Brain microvascular endothelial cell (primary cell): ENCODE results near the gene USP10.

Experiments
- DNase-seq: peaks from one replicate; pipeline ENCODE4 v3.0.0-alpha.2; 2020
- H3K27ac ChIP-seq: fragments of 250-450 bp; sonication (Bioruptor Pico); 2 replicates; pipeline ENCODE4 v1.5.1; 2020; ENCODE audit warnings: mild to moderate bottlenecking, moderate library complexity
- H3K27me3 ChIP-seq: fragments of 250-450 bp; sonication (Bioruptor Pico); replicated peaks from 2 replicates; pipeline ENCODE4 v1.5.1; 2020; ENCODE audit warnings: mild to moderate bottlenecking
- H3K36me3 ChIP-seq: fragments of 250-450 bp; sonication (Bioruptor Pico); replicated peaks from 2 replicates; pipeline ENCODE4 v1.5.1; 2020; ENCODE audit warnings: mild to moderate bottlenecking
- H3K4me3 ChIP-seq: 2 replicates; pipeline ENCODE4 v1.5.1; 2011; ENCODE audit warnings: low read depth, mild to moderate bottlenecking, control low read depth, low read length, moderate library complexity
- CTCF ChIP-seq: IDR thresholded peaks from 2 replicates; pipeline ENCODE4 v1.5.1; 2011; ENCODE audit warnings: low read depth, mild to moderate bottlenecking, moderate library complexity, low read length, control low read depth, inconsistent platforms; ENCODE audit errors: missing control alignments
- in situ Hi-C: cut with HindIII; loops from 2 replicates; pipeline ENCODE4 v1.10.0; 2017; ENCODE audit warnings: low sequenced_read_pairs, low pct_ligation_motif_present

The USP10 gene

GRCh38 chr16:84714028-84714427 lies 14.2 kb downstream of the USP10 start:
- no peak for DNase-seq

GRCh38 chr16:84715424-84715823 lies 15.6 kb downstream of the USP10 start:
- H3K27me3 ChIP-seq: no peaks in the 10 kb centered on the region
- TF ChIP-seq CTCF: no peak
- no peaks in the 10 kb centered on the region for H3K36me3 ChIP-seq
- in situ Hi-C loops: no loop called here
- no peak overlapping the region for H3K27ac ChIP-seq
- H3K4me3 ChIP-seq: no peak overlapping the region
- DNase-seq: no peak

More at GRCh38 chr16:84714028-84714427, 14.2 kb downstream of the USP10 start:
- TF ChIP-seq CTCF: no peak
- in situ Hi-C loops: no loop called here
- Histone ChIP-seq H3K36me3 (no peaks in the 10 kb centered on the region), H3K4me3 (no peak overlapping the region), H3K27ac (no peak overlapping the region), H3K27me3 (no peaks in the 10 kb centered on the region)

GRCh38 chr16:84715854-84716253 lies 16.1 kb downstream of the USP10 start:
- no peak for TF ChIP-seq CTCF
- Histone ChIP-seq H3K4me3 (no peak overlapping the region), H3K27ac (no peak overlapping the region), H3K27me3 (no peaks in the 10 kb centered on the region), H3K36me3 (no peaks in the 10 kb centered on the region)
- in situ Hi-C loops: no loop called here
- no peak for DNase-seq

- H3K4me3 ChIP-seq: no peak overlapping the region
- no peak for DNase-seq
- H3K36me3 ChIP-seq: no peaks in the 10 kb centered on the region
- no peak for TF ChIP-seq CTCF
- no peaks in the 10 kb centered on the region for H3K27me3 ChIP-seq
- in situ Hi-C loops: no loop called here
- no peak overlapping the region for H3K27ac ChIP-seq
These were observed 16.9 kb downstream of the USP10 start for GRCh38 chr16:84716740-84717139.

GRCh38 chr16:84717484-84717883 lies 17.7 kb downstream of the USP10 start:
- no peaks in the 10 kb centered on the region for H3K36me3 ChIP-seq
- TF ChIP-seq CTCF: no peak
- in situ Hi-C loops: no loop called here

GRCh38 chr16:84720177-84720579 lies 20.4 kb downstream of the USP10 start:
- Histone ChIP-seq H3K36me3 (no peaks in the 10 kb centered on the region), H3K4me3 (no peak overlapping the region), H3K27ac (peak overlapping the region; percentile 24), H3K27me3 (no peaks in the 10 kb centered on the region)
- peak; percentile 49 for DNase-seq
- in situ Hi-C loops: no loop called here
- no peak for TF ChIP-seq CTCF

More at GRCh38 chr16:84717484-84717883, 17.7 kb downstream of the USP10 start:
- H3K27ac ChIP-seq: no peak overlapping the region
- no peak for DNase-seq
- H3K4me3 ChIP-seq: no peak overlapping the region
- H3K27me3 ChIP-seq: no peaks in the 10 kb centered on the region
